Hepatocyte (in vitro differentiated cells): ENCODE data around the gene LRIG3.

ENCODE experiments used
- CTCF ChIP-seq: fragments of 200-600 bp; sonication (generic); IDR thresholded peaks from 2 replicates; pipeline ENCODE4 v1.5.1; 2016; ENCODE audit warnings: antibody characterized with exemption, mild to moderate bottlenecking; ENCODE audit not compliant: poor library complexity
- EZH2phosphoT487 ChIP-seq: fragments of 200-600 bp; sonication (generic); IDR thresholded peaks from one replicate; pipeline ENCODE4 v1.6.1; 2018; ENCODE audit warnings: antibody characterized with exemption, mild to moderate bottlenecking, low read depth, moderate library complexity; ENCODE audit not compliant: unreplicated experiment, severe bottlenecking

- TF ChIP-seq CTCF (no peak), EZH2phosphoT487 (no peak)
These were observed 43.0 kb downstream of the LRIG3 start for GRCh38 chr12:58877243-58877743.
